GM18526 (cell line): ENCODE results near the gene COPZ1.

ENCODE experiments used
- POLR2A ChIP-seq: IDR thresholded peaks from 3 replicates; pipeline ENCODE4 v1.6.1; 2011; ENCODE audit not compliant: insufficient read length; ENCODE audit errors: extremely low read depth

COPZ1 gene

GRCh38 chr12:54392485-54393206, 67.7 kb downstream of the COPZ1 start:
- TF ChIP-seq POLR2A = no peak

GRCh38 chr12:54393207-54393609, 68.3 kb downstream of the COPZ1 start:
- no peak for TF ChIP-seq POLR2A

GRCh38 chr12:54393743-54394142, 68.8 kb downstream of the COPZ1 start:
- no peak for TF ChIP-seq POLR2A

- TF ChIP-seq POLR2A = no peak
These were observed 69.4 kb downstream of the COPZ1 start for GRCh38 chr12:54394281-54394719.

GRCh38 chr12:54394986-54395385, 70.1 kb downstream of the COPZ1 start:
- no peak for TF ChIP-seq POLR2A

- TF ChIP-seq POLR2A = no peak
These were observed 70.6 kb downstream of the COPZ1 start for GRCh38 chr12:54395545-54395944.

- no peak for TF ChIP-seq POLR2A
These were observed 72.2 kb downstream of the COPZ1 start for GRCh38 chr12:54397157-54397556.

GRCh38 chr12:54398218-54398617, 73.3 kb downstream of the COPZ1 start:
- no peak for TF ChIP-seq POLR2A

- TF ChIP-seq POLR2A = no peak
These were observed 74.3 kb downstream of the COPZ1 start for GRCh38 chr12:54398995-54399793.

- TF ChIP-seq POLR2A = no peak
These were observed 76.2 kb downstream of the COPZ1 start for GRCh38 chr12:54401119-54401518.
